HG03571 (cell line): ENCODE measurements around the gene ATAT1.
A peak's percentile ranks its signal among the peaks of the same experiment; 100 is the strongest.

Source experiments
- ATAC-seq: cut with Tn5 transposase; IDR thresholded peaks from one replicate; pipeline ENCODE4 v1.9.1; 2021; ENCODE audit not compliant: unreplicated experiment

The ATAT1 gene

DNA sequence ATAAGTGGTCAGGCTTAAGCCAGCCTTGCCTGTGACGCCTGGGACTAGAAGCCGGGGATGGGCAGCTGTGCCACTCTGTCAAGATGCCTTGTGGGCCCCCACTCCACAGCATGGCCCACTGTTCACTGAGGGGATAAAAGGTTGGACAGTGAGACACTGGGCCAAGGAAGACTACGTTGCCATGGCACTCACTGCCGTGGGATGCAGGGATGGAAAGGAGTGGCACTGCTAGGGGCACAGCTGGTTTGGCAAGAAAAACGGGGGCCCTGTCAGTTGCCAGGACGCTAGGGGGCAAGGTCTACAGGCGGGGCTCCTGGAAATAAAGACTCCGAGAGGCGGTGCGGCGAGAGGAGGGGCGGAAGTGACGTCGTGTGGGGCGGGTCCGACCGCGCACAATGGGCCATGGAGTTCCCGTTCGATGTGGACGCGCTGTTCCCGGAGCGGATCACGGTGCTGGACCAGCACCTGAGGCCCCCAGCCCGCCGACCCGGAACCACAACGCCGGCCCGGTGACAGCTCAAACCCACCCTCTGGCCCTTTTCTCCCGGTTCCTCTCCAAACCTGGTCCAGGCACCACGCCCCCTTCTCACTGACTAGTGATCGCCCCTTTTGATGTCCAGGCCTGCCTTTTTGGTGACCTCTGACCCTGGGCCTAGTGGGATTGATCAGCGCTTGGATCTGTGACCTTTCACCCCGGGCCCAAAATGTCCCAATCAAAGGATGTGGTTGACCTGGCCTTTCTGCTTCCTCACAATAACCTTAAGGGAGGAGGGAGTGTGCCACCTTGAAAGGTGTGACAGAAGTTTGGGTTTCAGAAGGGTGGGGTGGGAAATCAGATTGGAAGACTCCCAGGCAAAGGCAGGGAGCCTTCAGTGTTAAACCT, at the start of gene ATAT1:
TSS of gene ATAT1 (plus strand) at position 391 of the 883 bp plus-strand sequence.
- peak; percentile 86 for ATAC-seq

DNA sequence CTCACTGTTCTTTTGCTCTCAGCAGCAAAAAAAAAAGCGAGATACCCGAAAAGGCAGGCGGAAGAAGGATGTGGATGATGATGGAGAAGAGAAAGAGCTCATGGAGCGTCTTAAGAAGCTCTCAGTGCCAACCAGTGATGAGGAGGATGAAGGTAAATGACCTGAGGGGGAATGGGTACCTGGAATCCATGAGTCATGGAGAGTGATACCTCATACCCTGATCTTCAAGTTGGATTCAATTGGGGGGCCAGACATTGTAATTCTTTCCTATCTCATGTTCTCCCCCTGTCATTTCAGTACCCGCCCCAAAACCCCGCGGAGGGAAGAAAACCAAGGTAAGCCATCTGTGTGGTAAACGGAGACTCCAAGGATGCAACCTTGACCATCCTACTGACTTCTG, 48.6 kb upstream of the ATAT1 start:
- no peak for ATAC-seq

DNA sequence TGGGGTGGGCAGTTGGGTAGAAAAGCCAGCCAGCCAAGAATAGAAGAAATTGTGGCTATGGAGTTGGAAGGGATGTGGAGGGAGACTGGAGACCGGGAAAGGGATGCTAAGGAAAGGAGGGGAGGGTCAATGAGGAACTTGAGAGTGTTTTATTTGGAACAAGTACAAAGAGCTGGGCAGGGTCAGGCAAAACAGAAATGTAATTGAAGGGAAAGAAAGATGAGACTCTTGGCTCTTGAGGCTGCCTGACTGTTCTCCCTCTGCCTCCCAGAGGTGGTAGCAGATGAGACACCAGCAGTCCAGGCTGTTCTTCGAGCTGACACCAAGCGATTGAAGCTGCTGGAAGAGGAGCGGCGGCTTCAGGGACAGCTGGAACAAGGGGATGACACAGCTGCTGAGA, 42.8 kb upstream of the ATAT1 start:
- no peak for ATAC-seq

DNA sequence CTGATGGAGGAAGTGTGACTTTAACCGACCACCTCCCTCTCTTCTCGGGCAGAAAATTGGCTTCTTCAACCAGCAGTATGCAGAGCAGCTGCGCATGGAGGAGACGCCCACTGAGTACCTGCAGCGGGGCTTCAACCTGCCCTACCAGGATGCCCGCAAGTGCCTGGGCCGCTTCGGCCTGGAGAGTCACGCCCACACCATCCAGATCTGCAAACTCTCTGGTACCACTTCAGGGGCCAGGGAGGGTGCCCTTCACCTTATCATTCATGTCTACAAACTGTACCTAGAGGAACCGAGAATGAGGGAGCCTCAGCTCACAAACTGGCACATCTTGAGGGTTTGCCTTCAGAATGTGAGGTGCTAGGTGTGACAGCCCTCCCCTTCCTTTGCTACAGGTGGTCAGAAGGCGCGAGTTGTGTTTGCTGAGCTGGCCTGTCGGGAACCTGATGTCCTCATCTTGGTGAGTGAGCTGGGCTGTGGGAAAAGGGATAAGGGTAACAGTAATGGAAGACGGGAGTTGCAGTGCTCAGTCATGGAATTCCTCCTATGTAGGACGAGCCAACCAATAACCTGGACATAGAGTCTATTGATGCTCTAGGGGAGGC, 36.8 kb upstream of the ATAT1 start:
- no peak for ATAC-seq

DNA sequence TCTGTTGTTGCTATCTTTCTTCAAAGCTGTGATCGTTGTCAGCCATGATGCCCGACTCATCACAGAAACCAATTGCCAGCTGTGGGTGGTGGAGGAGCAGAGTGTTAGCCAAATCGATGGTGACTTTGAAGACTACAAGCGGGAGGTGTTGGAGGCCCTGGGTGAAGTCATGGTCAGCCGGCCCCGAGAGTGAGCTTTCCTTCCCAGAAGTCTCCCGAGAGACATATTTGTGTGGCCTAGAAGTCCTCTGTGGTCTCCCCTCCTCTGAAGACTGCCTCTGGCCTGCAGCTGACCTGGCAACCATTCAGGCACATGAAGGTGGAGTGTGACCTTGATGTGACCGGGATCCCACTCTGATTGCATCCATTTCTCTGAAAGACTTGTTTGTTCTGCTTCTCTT, 36.2 kb upstream of the ATAT1 start:
- ATAC-seq: no peak

DNA sequence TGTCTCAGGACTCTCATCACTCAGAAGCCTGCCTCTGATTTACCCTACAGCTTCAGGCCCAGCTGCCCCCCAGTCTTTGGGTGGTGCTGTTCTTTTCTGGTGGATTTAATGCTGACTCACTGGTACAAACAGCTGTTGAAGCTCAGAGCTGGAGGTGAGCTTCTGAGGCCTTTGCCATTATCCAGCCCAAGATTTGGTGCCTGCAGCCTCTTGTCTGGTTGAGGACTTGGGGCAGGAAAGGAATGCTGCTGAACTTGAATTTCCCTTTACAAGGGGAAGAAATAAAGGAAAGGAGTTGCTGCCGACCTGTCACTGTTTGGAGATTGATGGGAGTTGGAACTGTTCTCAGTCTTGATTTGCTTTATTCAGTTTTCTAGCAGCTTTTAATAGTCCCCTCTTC, 35.7 kb upstream of the ATAT1 start:
- ATAC-seq: no peak

DNA sequence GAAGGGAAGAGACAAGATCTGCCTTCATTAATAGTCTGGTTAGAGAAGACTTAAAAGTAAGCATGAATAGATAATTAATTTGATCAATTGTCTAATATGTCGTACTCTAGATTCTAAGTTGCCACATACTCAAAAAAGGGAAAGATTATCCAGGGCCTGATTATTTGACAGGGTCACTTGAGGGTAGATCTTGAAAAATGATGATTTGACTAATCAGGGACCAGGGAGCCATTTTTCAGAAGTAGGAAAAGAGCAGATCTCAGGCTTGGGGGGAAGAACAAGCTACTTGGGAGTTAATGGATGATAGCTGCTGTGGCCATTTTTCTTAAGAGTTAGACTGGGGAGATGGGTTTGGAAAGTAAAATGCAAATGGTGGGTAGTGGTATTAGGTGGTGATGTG, 34.4 kb upstream of the ATAT1 start:
- ATAC-seq: no peak

DNA sequence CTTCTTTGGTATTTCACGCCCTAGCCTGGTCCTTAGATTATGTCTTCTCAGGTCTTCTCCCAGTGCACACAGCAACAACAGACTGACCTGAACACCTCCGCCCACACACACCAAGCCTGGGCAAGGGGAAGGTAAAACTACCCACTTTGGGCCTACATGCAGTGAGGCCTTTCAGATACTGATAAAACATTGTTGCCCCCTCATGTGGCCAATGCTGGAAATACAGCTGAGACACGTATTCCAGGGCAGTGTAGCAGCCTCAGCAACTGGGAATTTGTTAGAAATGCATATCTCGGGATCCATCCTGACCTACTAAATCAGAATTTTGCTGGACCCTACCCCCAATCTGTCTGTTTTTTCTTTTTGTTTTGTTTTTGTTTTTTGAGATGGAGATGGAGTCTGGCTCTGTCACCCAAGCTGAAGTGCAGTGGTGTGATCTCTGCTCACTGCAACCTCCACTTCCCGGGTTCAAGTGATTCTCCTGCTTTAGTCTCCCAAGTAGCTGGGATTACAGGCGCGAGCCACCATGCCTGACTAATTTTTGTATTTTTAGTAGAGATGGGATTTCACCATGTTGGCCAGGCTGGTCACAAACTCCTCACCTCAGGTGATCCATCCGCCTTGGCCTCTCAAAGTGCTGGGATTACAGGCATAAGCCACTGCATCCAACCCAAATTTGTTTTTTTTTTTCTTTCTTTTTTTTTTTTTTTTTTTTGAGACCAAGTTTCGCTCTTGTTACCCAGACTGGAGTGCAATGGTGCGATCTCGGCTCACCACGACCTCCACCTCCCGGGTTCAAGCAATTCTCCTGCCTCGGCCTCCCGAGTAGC, 29.1 kb upstream of the ATAT1 start:
- peak; percentile 55 for ATAC-seq

DNA sequence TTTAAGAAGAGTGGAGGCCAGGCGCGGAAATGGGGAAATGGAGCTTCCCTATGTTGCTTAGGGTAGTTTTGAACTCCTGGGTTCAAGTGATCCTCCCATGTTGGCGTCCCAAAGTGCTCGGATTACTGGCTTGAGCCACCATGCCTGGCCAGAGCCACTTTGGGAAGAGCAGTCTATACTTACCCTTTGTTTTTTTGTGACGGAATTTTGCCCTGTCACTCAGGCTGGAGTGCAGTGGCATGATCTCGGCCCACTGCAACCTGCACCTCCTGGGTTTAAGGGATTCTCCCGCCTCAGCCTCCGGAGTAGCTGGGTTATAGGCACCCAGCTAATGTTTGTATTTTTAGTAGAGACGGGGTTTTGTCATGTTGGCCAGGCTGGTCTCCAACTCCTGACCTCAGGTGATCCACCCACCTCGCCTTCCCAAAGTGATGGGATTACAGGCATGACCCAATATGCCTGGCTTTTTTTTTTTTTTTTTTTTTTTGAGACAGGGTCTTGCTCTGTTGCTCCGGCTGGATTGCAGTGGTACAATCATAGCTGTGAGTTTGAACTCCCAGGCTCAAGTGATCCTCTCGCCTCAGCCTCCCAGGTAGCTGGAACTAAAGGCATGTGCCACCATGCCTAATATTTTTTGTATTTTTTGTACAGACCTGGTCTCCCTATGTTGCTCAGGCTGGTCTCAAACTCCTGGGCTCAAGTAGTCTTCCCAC, 27.6 kb upstream of the ATAT1 start:
- no peak for ATAC-seq

DNA sequence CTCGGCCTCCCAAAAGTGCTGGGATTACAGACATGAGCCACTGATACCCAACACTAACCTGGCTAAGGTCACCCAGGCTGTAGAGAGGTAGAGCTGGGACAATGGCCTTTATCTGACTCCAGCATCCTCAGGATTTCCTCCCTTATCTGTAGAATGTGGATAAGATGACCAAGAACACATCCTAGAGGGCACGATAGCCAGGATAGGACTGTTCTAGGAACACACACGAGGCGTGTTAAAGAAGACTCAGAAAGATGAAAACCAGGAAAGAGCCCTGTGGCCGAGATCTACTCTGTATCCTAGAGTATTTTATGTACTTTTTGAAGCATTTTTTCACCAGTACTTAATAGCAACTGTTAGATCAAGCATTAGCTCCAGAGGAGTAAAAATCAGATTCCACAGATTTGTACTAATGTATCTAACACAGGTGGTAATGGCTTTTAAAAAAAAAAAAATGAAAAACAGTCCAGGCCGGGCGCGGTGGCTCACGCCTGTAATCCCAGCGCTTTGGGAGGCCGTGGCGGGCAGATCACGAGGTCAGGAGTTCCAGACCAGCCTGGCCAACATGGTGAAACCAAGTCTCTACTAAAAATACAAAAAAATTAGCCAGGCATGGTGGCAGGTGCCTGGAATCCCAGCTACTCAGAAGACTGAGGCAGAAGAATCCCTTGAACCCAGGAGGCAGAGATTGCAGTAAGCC, 26.9 kb upstream of the ATAT1 start:
- no peak for ATAC-seq

DNA sequence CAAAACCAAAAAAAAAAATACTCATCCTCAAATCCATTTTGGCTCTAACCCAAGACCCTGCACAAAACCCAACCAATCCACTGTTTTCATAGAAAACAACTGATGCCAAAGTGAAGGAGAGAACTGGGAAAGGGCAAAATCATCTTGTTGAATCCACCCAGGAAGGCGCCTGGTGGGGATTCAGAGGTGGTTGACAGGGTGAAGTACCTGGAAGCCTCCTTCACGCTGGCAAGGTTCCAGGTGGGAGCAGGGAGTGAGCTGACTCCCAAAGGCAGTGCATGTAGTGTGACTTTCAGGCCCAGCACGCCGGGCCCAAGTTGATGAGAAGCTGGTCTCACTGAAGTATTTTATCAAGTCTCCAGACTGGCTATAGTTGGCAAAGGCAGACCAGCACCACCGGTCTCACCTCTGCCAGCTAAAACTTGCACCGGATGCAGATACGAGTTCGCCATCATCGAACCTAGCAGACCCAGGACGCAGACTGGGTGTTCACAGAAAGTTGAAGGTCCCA, 26.2 kb upstream of the ATAT1 start:
- no peak for ATAC-seq

DNA sequence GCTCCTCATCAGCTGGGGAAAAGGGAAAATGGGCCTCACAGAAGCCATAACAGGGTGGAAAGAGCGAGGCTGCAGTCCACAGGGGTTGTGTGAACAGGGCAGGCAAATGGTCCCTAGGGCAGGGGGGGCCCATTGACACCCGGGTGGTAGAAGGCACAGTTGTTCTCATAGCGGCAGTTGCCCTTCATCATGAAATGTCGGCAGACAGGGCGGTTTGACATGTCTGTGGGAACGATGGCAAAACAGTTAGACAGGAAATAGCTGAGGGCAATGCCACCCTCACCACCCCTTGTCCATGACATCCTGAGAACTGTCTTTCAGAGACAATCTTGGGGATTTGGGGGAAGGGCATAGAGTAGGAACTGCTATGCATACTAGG, 25.2 kb upstream of the ATAT1 start:
- no peak for ATAC-seq

DNA sequence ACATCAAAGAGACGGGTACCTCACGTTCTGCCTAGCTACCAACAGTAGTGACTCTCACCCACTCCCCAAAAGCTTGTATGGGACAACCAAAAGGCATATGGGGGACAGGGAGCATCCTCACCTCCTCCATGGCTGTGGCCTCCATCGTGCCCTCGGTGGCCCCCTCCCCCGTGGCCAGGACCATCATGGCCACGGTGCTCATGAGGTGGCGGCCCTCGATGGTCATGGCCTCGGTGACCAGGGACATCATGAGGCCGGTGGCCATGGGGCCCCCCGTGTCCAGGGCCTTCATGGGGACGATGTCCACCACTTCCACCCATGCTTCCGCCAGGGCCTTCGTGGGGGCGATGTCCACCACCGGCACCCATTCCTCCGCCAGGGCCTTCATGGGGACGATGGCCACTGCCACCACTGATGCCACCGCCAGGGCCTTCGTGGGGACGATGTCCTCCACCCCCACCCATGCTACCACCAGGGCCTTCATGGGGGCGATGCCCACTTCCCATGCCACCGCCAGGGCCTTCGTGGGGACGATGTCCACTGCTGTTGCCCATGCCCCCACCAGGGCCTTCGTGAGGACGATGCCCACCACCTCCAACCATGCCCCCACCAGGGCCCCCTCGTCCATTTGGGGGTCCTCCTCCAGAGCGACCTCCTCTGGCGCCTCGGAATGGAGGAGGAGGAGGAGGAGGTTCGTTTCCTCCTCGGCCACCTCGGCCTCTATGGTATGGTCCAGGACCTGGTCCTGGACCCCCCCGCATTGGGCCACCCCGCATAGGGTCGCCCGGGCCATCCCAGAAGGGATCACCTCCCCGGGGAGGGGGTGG, 24.6 kb upstream of the ATAT1 start:
- ATAC-seq: no peak

DNA sequence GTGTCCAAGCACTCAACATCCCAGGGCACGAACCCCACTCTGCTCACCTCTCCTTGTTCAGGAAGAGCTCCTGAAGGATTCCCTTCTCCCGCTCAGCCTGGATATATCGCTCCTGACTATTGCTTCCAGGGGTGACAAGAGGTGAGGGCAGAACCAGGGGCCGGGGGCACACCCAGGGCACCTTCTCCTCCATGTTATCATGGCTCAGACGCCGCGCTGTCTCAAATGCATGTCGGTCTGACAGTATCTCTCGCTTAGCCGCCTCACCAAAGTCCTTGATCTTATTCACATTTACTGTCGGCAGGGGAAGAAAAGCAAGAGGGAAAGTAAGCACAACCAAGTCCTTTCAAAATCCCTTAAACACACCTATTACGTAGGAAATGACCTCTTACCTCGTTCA, 22.7 kb upstream of the ATAT1 start:
- no peak for ATAC-seq

DNA sequence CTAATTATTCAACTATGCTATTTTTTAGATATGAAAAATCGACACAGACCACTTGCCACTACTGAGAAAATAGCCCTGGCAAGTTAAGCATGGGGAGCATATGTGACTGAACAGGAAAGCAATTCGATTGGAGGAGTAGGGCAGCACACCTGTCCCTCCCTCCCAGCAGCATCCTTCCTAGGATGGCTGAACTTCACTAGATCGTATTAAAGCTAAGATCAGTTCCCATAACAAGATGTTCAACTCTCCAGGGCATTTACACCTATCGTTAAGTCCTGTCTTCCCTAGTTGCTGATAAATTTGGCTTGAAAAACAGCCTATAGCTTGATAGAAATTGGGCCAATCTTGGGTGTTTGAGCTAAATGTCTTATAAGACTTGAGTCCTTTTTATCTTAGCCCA, 16.6 kb upstream of the ATAT1 start:
- ATAC-seq: no peak

DNA sequence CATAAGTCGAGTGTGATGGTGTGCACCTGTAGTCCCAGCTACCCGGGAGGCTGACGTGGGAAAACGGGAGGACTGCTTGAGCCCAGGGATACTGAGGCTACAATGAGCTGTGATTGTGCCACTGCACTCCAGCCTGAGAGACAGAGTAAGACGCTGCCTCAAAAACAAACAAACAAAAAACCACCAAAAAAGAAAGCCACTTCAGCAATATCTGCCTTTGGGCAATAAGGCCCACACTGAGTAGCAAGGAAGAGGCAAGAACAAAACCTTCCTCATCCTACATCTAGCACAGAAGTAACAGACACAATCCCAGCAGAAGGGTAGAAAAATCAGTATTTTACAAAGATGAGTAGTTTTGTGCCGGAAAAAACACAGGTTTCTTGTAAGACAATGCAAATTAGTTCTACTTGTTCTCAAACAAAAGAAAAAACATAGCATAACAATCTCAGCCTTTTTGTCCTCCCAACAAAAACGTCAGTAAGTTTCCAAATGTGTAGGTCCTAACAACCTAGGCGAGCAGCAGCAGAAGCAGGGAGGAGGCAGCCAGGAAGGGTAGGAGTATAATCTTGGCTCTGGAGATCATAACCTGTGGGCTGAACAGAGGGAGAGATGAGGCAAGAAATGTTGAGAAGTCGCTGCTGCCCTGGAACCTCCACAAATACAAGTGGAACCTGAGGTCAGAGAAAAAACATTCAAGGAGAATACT, 15.4 kb upstream of the ATAT1 start:
- no peak for ATAC-seq

DNA sequence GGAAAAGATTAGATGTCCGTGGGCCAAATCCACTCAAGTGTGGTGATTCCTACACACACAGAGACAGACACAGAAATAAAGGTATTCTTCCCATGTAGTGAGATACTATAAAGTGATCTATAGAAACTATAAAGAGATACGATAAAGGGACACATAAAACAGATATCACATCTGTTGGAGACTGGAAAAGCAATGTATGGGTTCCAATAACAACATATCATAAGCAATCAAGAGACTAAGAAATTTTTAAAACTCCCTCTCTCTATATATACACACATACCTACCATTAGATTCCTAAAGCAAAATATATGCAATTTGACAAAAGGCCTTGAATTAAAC, 14.8 kb upstream of the ATAT1 start:
- no peak for ATAC-seq

DNA sequence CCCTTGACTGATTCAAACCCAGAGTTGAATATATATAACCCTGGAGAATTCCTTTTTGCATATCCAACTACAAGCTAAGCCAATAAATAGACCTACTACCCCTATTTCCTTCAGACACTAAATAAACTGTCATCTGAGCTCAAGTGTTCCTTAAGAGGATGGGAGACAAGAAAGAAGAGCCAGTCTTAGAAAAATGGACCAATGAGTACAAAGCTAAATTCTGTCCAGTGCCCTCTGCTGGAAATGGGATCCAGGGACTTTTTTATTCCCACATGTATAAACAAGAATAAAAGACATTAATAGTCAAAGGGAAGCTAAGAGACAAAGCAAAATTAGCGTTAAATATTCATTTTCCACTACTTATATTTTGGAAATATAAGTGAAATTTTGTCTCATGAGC, 14.5 kb upstream of the ATAT1 start:
- no peak for ATAC-seq

DNA sequence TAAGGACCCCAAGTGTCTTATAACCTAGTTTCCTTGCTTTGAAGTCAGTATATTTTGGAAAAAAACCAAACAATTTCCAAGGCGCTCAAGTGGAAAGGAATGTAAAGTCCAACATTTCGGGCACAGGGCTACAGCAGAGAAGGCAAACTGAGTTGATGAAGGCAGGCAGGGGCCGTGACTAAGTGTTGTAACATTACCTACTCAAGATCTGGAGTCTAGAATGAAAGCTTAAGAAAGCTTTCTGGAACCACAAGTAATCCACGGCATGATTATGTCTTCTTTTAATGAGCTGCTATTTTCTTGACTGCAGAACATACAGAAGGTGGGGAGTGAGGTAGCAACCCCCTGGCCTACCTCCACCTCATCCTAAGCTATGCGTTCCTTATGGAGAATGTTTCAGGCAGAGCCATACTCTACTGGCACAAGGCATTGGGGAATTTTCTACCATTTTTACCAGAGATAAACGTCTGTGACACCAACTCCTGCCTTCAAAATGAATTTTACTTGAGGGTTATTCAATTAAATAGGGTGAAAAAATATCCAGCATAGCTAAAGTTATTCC, 13.9 kb upstream of the ATAT1 start:
- no peak for ATAC-seq
